Stimulated activated naive CD4-positive, alpha-beta T cell (primary cell): Measurements from ENCODE around the gene LYSMD3.

Source experiments
- DNase-seq, 6 experiments: peaks; one replicate each; lab custom pipeline; 2025; lab: John Stamatoyannopoulos, UW

LYSMD3 gene

DNA sequence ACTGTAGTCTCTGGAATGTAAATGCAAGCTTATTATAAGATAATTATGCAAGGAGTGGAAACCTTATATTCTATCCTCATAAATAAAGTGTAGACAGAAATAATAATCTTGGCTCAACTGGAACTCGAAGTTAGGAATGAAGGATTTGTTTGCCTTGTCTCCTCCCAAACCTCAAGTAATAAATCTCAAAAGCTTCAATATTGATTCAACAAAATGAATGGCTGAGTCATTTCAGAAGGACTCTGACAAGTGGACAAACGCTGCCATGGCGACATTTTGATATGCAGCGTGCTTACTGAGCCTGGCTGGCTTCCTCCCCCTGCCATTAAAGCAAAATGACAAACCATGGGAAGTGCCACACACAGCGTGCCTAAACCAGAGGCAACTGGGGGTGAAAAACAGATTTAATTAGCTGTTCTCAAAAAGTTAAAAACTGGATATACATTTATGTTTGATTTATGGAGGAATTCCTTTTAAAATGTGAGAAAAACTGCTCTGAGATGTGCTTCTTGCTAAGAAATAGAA is 18.7 kb upstream of the LYSMD3 start:
- no peak for DNase-seq

- no peak for DNase-seq
These were observed 17.7 kb upstream of the LYSMD3 start for GRCh38 chr5:90547072-90547536.

DNA sequence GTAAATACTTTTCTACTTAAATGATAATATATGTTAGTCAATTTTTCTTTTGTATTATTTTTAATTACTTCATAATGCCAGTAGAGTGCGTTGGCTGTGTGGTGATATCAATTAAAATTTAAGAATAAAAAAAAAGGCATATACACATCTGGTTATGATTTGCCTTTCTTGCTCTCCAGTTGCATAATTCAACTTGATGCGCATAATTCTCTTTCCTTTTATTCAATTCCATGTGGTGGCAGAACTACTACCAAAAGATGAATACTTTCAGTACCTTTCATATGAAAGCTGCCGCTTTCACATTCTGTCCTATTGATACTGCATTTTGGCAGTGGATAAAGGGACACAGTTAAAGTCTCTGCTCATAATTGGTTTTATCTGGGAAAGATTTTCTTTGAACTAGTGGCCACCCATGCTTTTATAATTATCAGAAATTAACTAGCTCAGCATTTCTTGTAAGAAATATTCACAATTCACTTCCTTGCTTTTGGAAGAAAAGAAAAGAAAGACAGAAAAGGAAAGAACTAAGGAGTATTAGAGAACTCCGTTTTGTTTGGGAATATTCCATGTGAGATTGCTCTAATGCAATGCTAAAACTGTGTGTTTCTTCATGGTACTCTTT is 16.9 kb upstream of the LYSMD3 start:
- DNase-seq = no peak

DNA sequence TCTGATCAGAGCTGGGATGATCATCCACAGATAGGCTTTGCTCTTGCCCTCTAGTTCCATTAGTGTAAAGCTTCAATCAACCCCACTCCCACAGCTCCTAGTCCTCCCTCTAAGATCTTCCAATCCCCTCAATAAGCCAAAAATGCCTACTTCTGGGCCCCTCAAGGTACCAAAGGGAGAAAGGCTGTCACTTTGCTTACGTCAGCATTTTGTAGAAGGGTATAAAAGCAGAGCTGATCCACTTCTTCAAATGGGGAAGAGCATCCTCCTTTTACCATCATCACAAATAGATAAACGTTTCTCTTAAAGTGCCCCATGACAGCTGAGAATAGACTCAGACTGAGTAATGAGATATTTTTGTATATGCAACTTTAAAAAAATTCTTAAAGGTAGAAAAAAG is 16.1 kb upstream of the LYSMD3 start:
- no peak for DNase-seq

GRCh38 chr5:90542827-90543519 is 13.6 kb upstream of the LYSMD3 start:
- no peak for DNase-seq

DNA sequence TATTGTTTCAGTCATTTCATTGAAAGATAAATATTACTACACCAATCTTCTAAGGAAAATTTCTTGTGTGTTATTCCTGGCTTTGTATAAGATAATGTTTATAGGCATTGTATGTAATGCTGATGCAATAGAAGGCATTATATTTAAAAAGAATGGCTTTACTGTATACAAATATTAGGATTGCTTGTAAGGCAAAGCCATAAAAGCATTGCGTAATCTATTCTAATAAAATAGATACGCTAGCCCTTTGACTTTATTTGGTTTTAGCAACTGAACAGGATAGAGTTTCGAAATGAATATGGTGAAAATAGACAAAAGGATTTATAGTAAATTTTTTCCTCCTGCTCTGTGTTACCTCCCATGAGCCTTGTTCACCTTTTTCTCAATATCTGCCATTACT is 5.5 kb upstream of the LYSMD3 start:
- DNase-seq = no peak

- no peak for DNase-seq
These were observed 4.4 kb upstream of the LYSMD3 start for GRCh38 chr5:90533794-90534193.

DNA sequence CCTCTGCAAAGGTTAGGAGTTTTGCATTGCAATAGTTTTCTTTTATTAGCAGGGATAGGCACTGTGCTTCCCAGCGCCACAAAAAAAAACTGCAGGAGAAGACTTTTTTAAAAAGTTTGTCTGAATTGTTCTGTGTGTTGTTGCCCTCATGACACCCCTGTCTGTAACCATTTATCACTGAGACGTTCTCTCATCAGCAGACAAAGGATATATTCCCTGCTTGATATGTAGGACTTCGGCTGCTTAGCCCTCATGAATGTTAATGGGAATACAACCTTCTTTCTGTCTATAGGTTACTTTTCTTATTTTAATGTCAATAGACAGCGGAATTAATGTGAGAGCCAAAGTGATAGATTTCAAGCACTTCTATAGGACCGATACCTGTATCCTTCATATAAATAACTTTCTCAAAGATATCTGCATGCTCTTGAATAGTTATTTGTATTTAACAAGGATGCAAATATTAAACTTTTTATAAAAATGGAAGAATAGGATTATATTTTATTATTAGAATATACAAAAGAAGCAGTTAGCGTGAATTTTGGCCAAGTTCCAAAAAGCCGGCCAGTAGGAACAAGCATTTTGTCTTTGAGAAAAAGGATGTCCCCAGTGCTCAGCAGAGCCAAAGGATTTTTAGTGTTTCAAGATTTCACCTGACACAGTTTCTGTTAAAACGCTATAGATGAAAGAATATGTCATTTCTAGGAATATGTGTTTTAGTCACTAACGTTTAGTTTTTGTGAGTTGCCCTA is 1.5 kb upstream of the LYSMD3 start:
- DNase-seq = no peak

- DNase-seq = peak in 4 of 6 experiments; percentile 52 to 99 (median 95)
These were observed 724 bp upstream of the LYSMD3 start for GRCh38 chr5:90529939-90530677.

DNA sequence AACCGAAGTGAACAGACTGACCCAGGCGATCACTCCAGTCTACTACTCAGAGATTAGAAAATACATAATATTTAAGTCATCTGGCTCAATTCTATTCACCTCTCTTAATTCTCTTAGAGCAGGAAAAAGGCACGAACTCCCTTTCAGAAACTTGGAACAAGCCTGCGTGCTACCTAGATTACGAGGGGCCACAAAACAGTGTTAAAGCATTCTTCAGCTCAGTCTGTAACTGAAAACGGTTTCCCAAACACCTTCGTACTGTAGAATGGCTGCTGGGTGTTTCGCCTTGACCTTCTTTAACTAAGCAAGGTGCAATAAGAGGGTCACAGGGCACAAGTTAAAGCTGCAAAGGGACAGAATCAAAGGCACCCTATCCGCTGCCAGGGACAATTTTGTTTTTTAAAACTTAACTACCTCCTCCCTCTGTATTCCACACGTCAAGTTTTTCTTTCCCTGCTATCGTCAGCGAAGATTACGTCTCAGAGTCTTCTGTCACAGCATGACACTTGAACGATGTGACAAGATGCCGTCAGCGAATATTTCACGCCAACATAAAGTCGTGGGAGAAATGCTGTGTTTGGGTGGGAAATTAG is 687 bp downstream of the LYSMD3 start:
- DNase-seq = peak; percentile 19 to 74 (median 42)

DNA sequence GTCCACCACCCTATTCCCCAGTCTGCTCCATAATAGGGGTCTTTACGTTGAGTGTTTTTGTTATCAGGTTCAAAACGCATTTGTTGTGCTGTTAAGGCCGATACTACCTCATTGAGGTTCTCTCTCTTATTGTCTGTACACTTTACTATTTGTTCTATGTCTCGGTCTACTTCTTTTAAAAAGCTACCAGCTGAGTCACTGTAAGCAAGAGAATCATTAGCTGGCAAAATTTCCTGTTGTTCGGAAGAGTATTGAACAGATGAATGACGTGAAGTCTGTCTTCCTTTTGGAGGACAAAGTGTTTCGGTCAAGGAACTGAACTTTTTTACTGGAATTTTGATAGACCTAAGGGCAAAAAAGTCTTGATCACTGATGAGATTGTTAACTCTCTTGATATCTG is 10.3 kb downstream of the LYSMD3 start:
- no peak for DNase-seq

- no peak for DNase-seq
These were observed 10.7 kb downstream of the LYSMD3 start for GRCh38 chr5:90518661-90519060.

DNA sequence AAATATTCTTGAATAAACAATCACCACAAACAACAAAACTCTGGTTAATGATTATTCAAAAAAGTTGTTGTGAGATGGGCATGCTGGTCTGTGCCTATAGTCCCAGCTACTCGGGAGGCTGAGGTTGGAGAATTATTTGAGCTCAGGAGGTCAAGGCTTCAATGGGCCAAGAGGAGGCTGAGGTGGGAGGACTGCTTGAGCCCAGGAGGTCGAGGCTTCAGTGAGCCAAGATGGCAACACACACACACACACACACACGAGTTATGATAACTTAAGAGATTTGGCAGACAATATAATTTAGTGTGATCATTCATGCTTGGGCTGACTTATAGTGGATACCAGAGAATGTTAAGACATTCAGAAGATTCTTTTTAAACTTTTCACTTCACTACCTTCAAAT is 14.9 kb downstream of the LYSMD3 start:
- no peak for DNase-seq

- DNase-seq = no peak
These were observed 18.9 kb downstream of the LYSMD3 start for GRCh38 chr5:90510438-90510837.

- DNase-seq = no peak
These were observed 23.2 kb downstream of the LYSMD3 start for GRCh38 chr5:90506221-90506620.

DNA sequence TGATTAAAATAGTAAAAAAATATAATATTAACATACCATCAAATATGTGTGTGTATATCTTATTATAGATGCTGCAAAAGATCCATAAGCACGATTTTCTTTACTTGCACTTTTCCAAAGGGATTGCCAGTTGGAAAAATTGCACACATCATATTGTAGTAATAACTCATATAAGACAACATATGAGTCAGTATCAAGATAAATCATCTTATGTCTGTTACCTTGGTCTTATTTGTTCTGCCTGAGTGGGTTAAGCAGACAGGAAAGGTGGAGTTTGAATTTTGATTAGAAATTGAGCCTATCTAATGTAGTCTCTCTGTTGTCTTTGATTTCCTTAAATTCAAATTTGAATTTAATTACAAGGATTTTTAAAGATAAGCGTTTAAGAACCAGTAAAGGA is 24.6 kb downstream of the LYSMD3 start:
- no peak for DNase-seq

- DNase-seq = no peak
These were observed 25.8 kb downstream of the LYSMD3 start for GRCh38 chr5:90503596-90503995.

- DNase-seq = no peak
These were observed 34.2 kb downstream of the LYSMD3 start for GRCh38 chr5:90495146-90495545.

GRCh38 chr5:90494043-90494442 is 35.3 kb downstream of the LYSMD3 start:
- no peak for DNase-seq

DNA sequence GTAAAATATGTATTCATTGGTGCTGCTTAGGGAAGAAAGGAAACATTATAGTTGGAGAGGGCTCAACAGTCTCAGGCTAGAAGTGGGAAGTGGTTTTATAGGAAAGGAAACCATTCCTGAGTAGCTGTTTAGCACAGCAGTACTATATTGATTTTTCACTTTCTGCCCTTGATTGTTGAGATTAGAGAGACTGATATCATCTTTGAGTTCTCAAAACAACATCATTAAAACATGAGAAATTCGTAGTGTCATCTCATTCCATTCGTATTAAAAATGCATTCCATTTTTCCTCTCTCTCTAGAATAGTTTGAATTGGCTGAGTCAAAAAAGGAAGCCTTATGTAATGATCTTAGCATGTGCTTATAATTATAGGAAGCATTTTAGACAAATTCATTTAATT is 40.6 kb downstream of the LYSMD3 start:
- DNase-seq = no peak

GRCh38 chr5:90484540-90484939 is 44.8 kb downstream of the LYSMD3 start:
- no peak for DNase-seq

- DNase-seq = no peak
These were observed 46.2 kb downstream of the LYSMD3 start for GRCh38 chr5:90483206-90483605.
